GM18858 (cell line): Measurements from ENCODE around the gene PLEKHF1.

Source experiments
- ATAC-seq: cut with Tn5 transposase; IDR thresholded peaks from one replicate; pipeline ENCODE4 v1.9.1; 2021; ENCODE audit not compliant: unreplicated experiment

Gene PLEKHF1

DNA sequence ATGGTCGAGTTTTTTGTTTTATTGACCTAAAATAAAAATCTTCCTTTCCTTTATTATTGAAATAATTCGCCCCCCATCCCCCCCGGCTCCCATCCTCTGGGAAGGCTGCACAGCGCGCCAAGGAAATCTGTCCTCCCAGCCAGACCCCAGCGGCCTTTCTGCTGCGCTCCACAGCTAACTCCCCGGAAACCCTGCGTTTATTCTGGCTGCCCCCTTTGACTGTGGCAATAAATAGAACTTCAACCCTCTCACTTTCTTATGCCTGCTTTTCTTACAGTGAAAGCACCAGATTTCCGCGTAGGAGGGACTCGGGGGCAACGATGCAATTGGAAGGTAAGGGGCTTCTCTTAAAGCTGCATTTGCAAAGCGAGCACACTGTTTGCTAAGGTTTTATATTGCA, 59.5 kb downstream of the PLEKHF1 start:
- ATAC-seq = no peak
